ENCODE data around the gene SPDYE2B.
"Not testable (repeated sequence)": the region's sequence is repeated elsewhere in the genome, so short reads cannot be mapped to it uniquely, and the experiment has no call there.

DNA sequence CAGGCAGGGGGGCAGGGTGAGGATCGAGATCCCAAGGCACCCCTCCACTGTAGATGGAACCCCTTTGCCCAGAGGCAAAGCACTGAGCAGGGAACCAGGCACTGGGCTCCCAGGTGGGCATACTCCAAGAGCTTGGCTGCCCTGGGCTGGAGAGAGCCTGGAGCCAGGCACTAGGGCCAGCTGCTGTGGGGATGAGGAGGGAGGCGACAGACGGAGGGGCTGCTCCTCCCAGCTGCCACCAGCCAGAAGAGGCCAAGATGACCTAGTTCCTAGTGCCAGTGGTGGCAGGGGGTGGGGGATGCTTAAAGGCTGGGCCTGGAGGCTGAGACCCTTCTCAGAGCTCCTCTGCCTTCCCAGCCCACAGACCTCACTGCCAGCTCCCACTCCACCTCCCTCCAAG lies 35.2 kb upstream of the SPDYE2B start:
- TF ChIP-seq, protein P1, sequence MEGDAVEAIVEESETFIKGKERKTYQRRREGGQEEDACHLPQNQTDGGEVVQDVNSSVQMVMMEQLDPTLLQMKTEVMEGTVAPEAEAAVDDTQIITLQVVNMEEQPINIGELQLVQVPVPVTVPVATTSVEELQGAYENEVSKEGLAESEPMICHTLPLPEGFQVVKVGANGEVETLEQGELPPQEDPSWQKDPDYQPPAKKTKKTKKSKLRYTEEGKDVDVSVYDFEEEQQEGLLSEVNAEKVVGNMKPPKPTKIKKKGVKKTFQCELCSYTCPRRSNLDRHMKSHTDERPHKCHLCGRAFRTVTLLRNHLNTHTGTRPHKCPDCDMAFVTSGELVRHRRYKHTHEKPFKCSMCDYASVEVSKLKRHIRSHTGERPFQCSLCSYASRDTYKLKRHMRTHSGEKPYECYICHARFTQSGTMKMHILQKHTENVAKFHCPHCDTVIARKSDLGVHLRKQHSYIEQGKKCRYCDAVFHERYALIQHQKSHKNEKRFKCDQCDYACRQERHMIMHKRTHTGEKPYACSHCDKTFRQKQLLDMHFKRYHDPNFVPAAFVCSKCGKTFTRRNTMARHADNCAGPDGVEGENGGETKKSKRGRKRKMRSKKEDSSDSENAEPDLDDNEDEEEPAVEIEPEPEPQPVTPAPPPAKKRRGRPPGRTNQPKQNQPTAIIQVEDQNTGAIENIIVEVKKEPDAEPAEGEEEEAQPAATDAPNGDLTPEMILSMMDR (IDR thresholded peaks at IDR 0.05; ENCODE audit: extremely low read depth in 1 of 2, insufficient read depth in 1 of 2, low read depth in 1 of 2, low read length in 2 of 2), result not testable (repeated sequence)
- TF ChIP-seq POLR2A (IDR thresholded peaks at IDR 0.05; ENCODE audit: low read depth, low read length); FOS (IDR thresholded peaks at IDR 0.05; ENCODE audit: borderline replicate concordance, insufficient read depth, low read length); POLR2AphosphoS5 (IDR thresholded peaks at IDR 0.05; ENCODE audit: insufficient read depth, low read depth, low read length); MYC (IDR thresholded peaks at IDR 0.05; ENCODE audit: low read depth, low read length); JUN (IDR thresholded peaks at IDR 0.05; ENCODE audit: borderline replicate concordance, insufficient read depth, insufficient read length, low read depth); EZH2 (IDR thresholded peaks at IDR 0.05; ENCODE audit: borderline replicate concordance, low read depth, low read length, severe bottlenecking): not testable (repeated sequence)
- TF ChIP-seq, protein P2, sequence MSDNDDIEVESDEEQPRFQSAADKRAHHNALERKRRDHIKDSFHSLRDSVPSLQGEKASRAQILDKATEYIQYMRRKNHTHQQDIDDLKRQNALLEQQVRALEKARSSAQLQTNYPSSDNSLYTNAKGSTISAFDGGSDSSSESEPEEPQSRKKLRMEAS (IDR thresholded peaks at IDR 0.05; ENCODE audit: insufficient read depth, insufficient read length), result not testable (repeated sequence)

Measured in endothelial cell of umbilical vein (primary cell).